ENCODE data around the gene VWA8. TPM values are rescaled to one million over a fixed set of nuclear protein-coding genes. Genes with fewer than 3 reads are reported as not detected.

VWA8 gene
- polyA plus RNA-seq, 1 donor (not counting 4 experiments of a cell fraction or from before 2014, with no cell fraction given): 17.8 TPM

DNA sequence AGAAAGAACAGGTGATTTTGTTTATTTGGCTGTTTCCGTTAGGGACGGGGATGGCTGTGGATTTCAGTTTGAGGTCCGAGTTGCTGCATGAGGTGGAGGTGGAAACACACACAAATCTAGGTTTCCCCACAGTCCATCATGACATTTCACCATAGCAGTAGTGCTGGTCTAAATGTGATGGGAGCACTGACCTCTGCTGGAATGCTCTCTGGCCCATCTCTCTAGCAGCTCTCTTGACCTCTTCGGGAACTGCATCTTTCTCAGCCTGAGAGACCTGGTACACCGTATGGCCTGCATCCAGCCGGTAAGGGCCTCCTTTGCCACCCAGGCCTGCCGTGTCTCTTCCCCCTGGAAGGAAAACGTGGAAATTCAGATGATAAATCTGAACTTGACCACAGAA, 349.5 kb downstream of the VWA8 start:
- Histone ChIP-seq H3K27me3 (ENCODE audit: control insufficient read depth, extremely low read depth, insufficient read depth, low read length) (no peaks in the 10 kb centered on the region), H3K79me2 (ENCODE audit: control insufficient read depth, insufficient read depth, low read length) (no peaks in the 10 kb centered on the region), H3K27ac (ENCODE audit: control insufficient read depth, insufficient read depth, low read length) (peak overlapping the region; percentile 96), H3K4me1 (ENCODE audit: control insufficient read depth, extremely low read depth, insufficient read depth, low read length) (peaks cover 31% of the 10 kb centered on the region), H3K9me1 (ENCODE audit: control insufficient read depth, extremely low read depth, insufficient read depth, low read length) (peaks cover 4% of the 10 kb centered on the region), H4K20me1 (ENCODE audit: control insufficient read depth, extremely low read depth, insufficient read depth, low read length) (no peaks in the 10 kb centered on the region), H3K9me3 (ENCODE audit: control insufficient read depth, low read depth, low read length) (no peaks in the 10 kb centered on the region), H3K4me3 (ENCODE audit: control insufficient read depth in 2 of 3, extremely low read depth in 1 of 3, insufficient read depth in 2 of 3, low read depth in 1 of 3, low read length in 3 of 3) (no peak overlapping the region), H2AFZ (ENCODE audit: control insufficient read depth, low read length) (no peak overlapping the region), H3K9ac (ENCODE audit: control insufficient read depth, extremely low read depth, insufficient read depth, low read length) (peak overlapping the region; percentile 77), H3K36me3 (ENCODE audit: control insufficient read depth in 2 of 2, extremely low read depth in 1 of 2, insufficient read depth in 2 of 2, low read length in 2 of 2) (peaks cover 6 to 17% of the 10 kb centered on the region in 2 experiments), H3K4me2 (ENCODE audit: control insufficient read depth, extremely low read depth, insufficient read depth, low read depth, low read length) (no peak overlapping the region)
- TF ChIP-seq EZH2 (IDR thresholded peaks at IDR 0.05; ENCODE audit: low read length): no peak
- TF ChIP-seq, protein P1, sequence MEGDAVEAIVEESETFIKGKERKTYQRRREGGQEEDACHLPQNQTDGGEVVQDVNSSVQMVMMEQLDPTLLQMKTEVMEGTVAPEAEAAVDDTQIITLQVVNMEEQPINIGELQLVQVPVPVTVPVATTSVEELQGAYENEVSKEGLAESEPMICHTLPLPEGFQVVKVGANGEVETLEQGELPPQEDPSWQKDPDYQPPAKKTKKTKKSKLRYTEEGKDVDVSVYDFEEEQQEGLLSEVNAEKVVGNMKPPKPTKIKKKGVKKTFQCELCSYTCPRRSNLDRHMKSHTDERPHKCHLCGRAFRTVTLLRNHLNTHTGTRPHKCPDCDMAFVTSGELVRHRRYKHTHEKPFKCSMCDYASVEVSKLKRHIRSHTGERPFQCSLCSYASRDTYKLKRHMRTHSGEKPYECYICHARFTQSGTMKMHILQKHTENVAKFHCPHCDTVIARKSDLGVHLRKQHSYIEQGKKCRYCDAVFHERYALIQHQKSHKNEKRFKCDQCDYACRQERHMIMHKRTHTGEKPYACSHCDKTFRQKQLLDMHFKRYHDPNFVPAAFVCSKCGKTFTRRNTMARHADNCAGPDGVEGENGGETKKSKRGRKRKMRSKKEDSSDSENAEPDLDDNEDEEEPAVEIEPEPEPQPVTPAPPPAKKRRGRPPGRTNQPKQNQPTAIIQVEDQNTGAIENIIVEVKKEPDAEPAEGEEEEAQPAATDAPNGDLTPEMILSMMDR (optimal IDR thresholded peaks at IDR 0.05 in 1 of 3, IDR thresholded peaks at IDR 0.05 in 1 of 3, conservative IDR thresholded peaks at IDR 0.05 in 1 of 3; ENCODE audit: extremely low read depth in 1 of 3, insufficient read depth in 2 of 3, low read length in 3 of 3): peak in 1 of 3 experiments; percentile 14
- dilution Hi-C loops (cut with MboI; ENCODE audit: extremely low pct_ligation_motif_present, low sequenced_read_pairs): no loop called here
- DNase-seq (ENCODE audit: low read depth, low spot score) (no peak), FAIRE-seq (peak; percentile 55)

- dilution Hi-C loops (cut with MboI; ENCODE audit: extremely low pct_ligation_motif_present, low sequenced_read_pairs): no loop called here
- Histone ChIP-seq H3K27me3 (ENCODE audit: control insufficient read depth, extremely low read depth, insufficient read depth, low read length) (no peaks in the 10 kb centered on the region), H4K20me1 (ENCODE audit: control insufficient read depth, extremely low read depth, insufficient read depth, low read length) (no peaks in the 10 kb centered on the region), H2AFZ (ENCODE audit: control insufficient read depth, low read length) (peak overlapping the region; percentile 56), H3K4me3 (ENCODE audit: control insufficient read depth in 2 of 3, extremely low read depth in 1 of 3, insufficient read depth in 2 of 3, low read depth in 1 of 3, low read length in 3 of 3) (no peak overlapping the region), H3K79me2 (ENCODE audit: control insufficient read depth, insufficient read depth, low read length) (no peaks in the 10 kb centered on the region), H3K4me2 (ENCODE audit: control insufficient read depth, extremely low read depth, insufficient read depth, low read depth, low read length) (peak overlapping the region; percentile 57), H3K36me3 (ENCODE audit: control insufficient read depth in 2 of 2, extremely low read depth in 1 of 2, insufficient read depth in 2 of 2, low read length in 2 of 2) (peaks cover 6 to 17% of the 10 kb centered on the region in 2 experiments), H3K9me1 (ENCODE audit: control insufficient read depth, extremely low read depth, insufficient read depth, low read length) (peaks cover 4% of the 10 kb centered on the region), H3K9ac (ENCODE audit: control insufficient read depth, extremely low read depth, insufficient read depth, low read length) (peak overlapping the region; percentile 77), H3K27ac (ENCODE audit: control insufficient read depth, insufficient read depth, low read length) (peak overlapping the region; percentile 96), H3K9me3 (ENCODE audit: control insufficient read depth, low read depth, low read length) (no peaks in the 10 kb centered on the region), H3K4me1 (ENCODE audit: control insufficient read depth, extremely low read depth, insufficient read depth, low read length) (peaks cover 31% of the 10 kb centered on the region)
- FAIRE-seq: peak; percentile 94
- peak; percentile 72 for DNase-seq (ENCODE audit: low read depth, low spot score)
- TF ChIP-seq, protein P1 (optimal IDR thresholded peaks at IDR 0.05 in 1 of 3, IDR thresholded peaks at IDR 0.05 in 1 of 3, conservative IDR thresholded peaks at IDR 0.05 in 1 of 3; ENCODE audit: extremely low read depth in 1 of 3, insufficient read depth in 2 of 3, low read length in 3 of 3): no peak
- no peak for TF ChIP-seq EZH2 (IDR thresholded peaks at IDR 0.05; ENCODE audit: low read length)
Measured at GRCh38 chr13:41610404-41610803, 350.5 kb downstream of the VWA8 start.
